Measurements from ENCODE around the gene RIMS1. TPM values are rescaled to one million over a fixed set of nuclear protein-coding genes. Genes with fewer than 3 reads are reported as not detected.

Gene RIMS1
- 4.4 and 6.7 TPM in 2 replicates for total RNA-seq (2014; rRNA removed; shearing (Covaris generic))

DNA sequence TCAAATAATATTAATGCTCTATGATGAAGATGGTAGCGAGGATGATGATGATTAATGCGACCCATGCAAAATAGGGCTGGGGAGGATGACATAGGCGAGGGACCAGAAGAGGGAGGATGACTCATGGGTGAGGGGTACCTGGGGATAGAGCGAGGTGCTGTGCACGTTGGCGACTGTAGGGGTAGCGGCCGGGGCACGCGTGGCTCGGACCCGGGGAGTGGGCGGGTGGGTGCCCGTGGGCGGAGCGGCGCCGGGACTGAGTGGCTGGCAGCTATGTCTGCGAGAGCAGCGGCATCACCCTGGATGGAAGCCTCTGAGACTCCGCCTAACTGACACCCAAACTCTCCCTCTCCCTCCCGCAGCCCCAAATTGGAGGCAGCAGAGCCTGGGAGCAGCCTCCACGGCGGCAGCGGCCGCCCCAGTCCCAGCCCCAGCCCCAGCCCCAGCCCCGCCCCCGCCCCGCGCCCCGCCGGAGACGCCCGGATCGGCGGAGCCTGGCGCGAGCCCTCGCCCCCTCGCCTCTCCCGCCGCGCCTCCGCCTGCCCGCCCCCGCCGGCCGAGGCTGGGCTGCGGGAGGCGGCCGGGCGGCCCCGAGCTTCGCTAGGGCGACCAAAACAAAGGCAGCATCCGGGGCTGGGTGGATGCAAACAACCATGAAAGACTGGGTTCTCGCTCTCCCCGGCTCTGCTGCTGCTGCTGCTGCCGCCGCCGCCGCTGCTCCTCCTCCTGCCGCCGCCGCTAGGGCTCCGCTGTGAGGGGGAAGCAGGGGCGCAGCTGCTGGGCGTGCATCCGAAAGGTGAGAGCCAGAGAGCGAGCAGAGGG, at the start of gene RIMS1:
RIMS1 (plus strand) TSS at position 367 of the 822 bp plus-strand sequence. CDS start 474 bp downstream, outside the sequence.
- peak; percentile 9 for DNase-seq (ENCODE audit: low spot score)

DNA sequence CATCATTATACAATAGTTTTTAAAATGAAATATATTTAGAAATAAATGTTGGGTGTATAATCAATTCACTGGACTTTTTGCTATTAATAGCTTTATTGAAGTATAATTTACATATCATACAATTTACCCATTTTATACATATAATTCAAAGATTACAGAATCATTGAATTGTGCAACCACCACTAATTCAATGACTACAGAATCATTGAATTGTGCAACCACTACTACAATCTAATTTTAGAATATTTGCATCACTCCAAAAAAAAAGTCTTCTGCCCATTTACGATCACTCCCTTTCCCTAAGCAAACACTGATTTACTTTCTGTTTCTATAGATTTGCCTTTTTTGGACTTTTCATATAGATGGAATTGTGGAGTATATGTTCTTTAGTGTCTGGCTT, 35.1 kb upstream of the RIMS1 start:
- no peak for DNase-seq (ENCODE audit: low spot score)

- no peak for DNase-seq (ENCODE audit: low spot score)
Observed at GRCh38 chr6:71852948-71853347, 33.4 kb upstream of the RIMS1 start.

- DNase-seq (ENCODE audit: low spot score), result no peak
Observed at GRCh38 chr6:71855406-71855805, 30.9 kb upstream of the RIMS1 start.

DNA sequence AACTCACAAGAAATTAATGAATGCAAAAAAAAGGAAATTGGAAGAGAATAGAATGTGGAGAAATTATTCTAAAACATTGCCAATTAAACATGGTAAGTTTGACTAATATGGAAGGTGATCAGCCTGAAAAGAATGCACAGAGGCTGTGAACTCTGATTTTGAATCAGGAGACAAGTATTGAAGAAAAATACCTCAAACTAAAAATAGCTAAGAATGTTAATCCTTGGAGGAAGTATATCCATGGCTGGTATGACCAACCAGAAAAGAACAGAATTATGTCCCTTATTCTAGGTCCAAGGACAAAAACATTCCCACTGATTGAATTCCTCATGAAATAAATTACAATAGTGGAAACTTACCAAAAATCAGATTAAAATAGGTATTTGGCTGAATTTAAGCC, 7.3 kb upstream of the RIMS1 start:
- DNase-seq (ENCODE audit: low spot score), result no peak

- no peak for DNase-seq (ENCODE audit: low spot score)
Observed at GRCh38 chr6:71887006-71887743, 825 bp downstream of the RIMS1 start.

- DNase-seq (ENCODE audit: low spot score), result no peak
Observed at GRCh38 chr6:71887744-71888230, 1.4 kb downstream of the RIMS1 start.

- DNase-seq (ENCODE audit: low spot score), result no peak
Observed at GRCh38 chr6:71888756-71889340, 2.5 kb downstream of the RIMS1 start.

GRCh38 chr6:71889366-71889765, 3.0 kb downstream of the RIMS1 start:
- no peak for DNase-seq (ENCODE audit: low spot score)

DNA sequence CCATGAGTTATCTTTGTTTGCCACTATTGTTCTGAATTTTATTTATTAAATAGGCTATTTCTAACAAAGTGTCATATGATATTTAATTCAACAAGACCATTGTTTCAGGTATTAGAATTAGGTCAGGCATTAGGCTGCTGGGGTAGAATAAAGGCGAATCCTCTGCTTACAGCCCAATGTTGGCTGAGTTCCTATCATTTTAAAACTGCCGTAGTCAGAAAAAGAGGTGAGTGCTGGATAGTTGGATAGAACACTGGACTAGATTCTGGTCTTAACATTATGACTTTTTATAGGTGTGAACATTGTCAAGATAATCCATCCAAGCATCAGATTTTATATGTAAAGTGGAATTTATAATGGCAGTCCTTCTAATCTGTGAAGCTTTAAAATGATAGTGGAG, 6.3 kb downstream of the RIMS1 start:
- DNase-seq (ENCODE audit: low spot score), result no peak

- DNase-seq (ENCODE audit: low spot score), result no peak
Observed at GRCh38 chr6:71900642-71901041, 14.3 kb downstream of the RIMS1 start.

DNA sequence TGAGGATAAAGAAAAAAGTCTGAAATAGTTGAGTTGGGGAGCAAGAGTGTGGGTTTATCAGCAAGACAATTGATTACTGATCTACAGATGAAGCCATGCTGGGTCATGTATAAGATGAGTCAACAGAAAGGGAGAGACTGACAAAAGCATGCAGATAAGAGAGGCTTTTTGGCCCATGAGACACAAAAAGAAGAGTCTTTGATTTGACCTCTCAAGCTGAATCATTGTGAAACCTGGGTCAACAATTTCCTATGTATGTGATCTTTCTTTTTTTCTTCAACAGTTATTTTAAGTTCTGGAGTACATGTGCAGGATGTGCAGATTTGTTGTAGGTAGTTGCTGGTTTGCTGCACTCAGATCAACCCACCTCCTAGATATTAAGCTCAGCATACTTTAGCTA, 15.9 kb downstream of the RIMS1 start:
- DNase-seq (ENCODE audit: low spot score), result no peak

DNA sequence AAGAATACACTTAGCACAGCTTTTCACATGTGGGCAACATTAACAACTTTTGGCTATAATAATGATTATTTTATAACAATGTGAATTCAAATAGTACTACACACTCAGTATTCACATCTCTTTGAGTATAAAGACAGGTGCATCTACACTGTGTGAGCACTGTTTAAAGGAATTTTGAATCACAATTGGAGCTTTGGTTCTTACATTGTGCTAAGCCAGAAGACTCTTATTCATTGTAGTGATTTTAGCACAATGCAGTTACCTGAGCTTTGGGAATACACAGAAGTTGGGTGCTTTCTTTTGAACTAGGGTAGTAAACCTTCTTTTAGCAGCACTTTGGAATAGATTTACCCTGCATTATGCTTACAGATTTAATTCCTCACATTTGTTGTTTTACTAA, 20.5 kb downstream of the RIMS1 start:
- DNase-seq (ENCODE audit: low spot score), result no peak

DNA sequence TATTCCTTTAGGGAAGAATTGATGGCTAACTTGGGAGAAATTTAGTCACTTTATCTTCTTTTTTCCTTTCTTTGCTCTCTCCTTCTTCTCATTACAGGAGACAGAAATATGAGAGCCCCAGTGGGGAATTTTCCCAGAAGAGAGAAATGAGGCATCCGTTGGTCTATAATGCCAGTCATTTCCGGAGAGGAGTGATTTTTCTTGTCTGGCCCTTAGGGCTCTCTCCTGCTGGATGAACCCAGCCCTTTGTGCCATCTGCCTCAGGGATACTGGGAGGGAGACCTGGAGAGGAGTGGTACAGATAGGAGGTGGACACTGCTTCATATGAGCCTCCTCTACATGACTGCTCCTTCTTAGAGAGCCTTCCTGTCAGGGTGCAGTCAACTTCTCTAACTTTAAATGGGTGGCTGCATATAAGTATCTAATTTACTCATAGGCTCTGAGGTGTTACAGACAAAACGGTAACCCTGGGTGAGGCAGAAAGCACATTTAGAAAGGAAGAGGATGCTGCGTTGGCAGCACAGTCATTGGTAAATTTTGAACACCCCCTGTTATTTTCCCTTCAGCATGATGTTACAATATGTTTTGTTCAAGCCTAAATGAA, 21.9 kb downstream of the RIMS1 start:
- DNase-seq (ENCODE audit: low spot score), result no peak

- DNase-seq (ENCODE audit: low spot score), result no peak
Observed at GRCh38 chr6:71913444-71914234, 27.3 kb downstream of the RIMS1 start.

DNA sequence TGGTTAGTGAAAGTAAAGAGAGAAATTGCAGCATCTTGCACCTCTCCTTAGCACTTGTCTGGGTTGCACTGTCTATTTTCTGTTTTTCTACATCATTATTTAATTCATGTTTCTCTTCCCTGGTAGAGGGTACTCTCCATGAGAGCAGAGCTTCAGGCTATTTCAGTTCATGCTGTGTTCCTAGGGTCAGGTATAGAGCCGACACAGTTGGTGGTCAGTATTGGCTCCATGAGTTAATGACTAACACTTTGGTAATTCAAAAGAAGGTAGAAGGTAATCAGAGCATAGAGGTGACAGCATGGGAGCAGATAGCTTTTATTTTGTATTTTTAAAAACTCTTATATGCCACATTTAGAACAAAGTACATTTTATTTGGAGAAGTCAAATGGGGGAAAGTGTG, 42.7 kb downstream of the RIMS1 start:
- DNase-seq (ENCODE audit: low spot score), result no peak

GRCh38 chr6:71933881-71934280, 47.5 kb downstream of the RIMS1 start:
- DNase-seq (ENCODE audit: low spot score), result no peak

GRCh38 chr6:71965404-71965803, 79.1 kb downstream of the RIMS1 start:
- DNase-seq (ENCODE audit: low spot score), result no peak

GRCh38 chr6:71967436-71967835, 81.1 kb downstream of the RIMS1 start:
- DNase-seq (ENCODE audit: low spot score), result peak; percentile 53

- no peak for DNase-seq (ENCODE audit: low spot score)
Observed at GRCh38 chr6:71977884-71978283, 91.5 kb downstream of the RIMS1 start.

GRCh38 chr6:71979911-71980310, 93.6 kb downstream of the RIMS1 start:
- DNase-seq (ENCODE audit: low spot score), result no peak

Data from H4 (cell line).